Activated CD4-positive, alpha-beta memory T cell treated with anti-CD3 and anti-CD28 coated beads for 36 hours (primary cell): ENCODE measurements around the gene GPR78. TPM values are rescaled to one million over a fixed set of nuclear protein-coding genes. Genes with fewer than 3 reads are reported as not detected.
"Not testable (repeated sequence)": the region's sequence is repeated elsewhere in the genome, so short reads cannot be mapped to it uniquely, and the experiment has no call there.

ENCODE experiments used
- CTCF ChIA-PET: fragments of 350-600 bp; sonication (Branson Sonifier 250); formaldehyde crosslinking; loops from one replicate; lab custom pipeline; 2021; ENCODE audit warnings: antibody characterized with exemption, inconsistent platforms; lab: Charles Lee
- POLR2A ChIA-PET: fragments of 350-600 bp; sonication (Branson Sonifier 250); formaldehyde crosslinking; loops from one replicate; lab custom pipeline; 2021; ENCODE audit warnings: antibody characterized with exemption; lab: Charles Lee
- DNase-seq: peaks from one replicate; pipeline ENCODE4 v3.0.0-alpha.2; 2020
- H3K27ac Mint-ChIP-seq: one replicate; pipeline ENCODE4 v1.8.0; 2021; ENCODE audit warnings: mixed read lengths
- H3K27me3 Mint-ChIP-seq: one replicate; pipeline ENCODE4 v1.8.0; 2021; ENCODE audit warnings: mixed read lengths
- H3K36me3 Mint-ChIP-seq: one replicate; pipeline ENCODE4 v1.8.0; 2021; ENCODE audit warnings: mixed read lengths
- H3K4me1 Mint-ChIP-seq: one replicate; pipeline ENCODE4 v1.8.0; 2021; ENCODE audit warnings: low read depth, mixed read lengths
- H3K4me3 Mint-ChIP-seq: one replicate; pipeline ENCODE4 v1.8.0; 2021; ENCODE audit warnings: mild to moderate bottlenecking, mixed read lengths
- H3K9me3 Mint-ChIP-seq: one replicate; pipeline ENCODE4 v1.8.0; 2021; ENCODE audit warnings: mixed read lengths
- intact Hi-C: fragments of 100-400 bp; cut with micrococcal nuclease; formaldehyde crosslinking; loops from one replicate; pipeline ENCODE4 v1.15.1; 2023
- total RNA-seq, 2 experiments: library from RNA; stranded (reverse); gene quantifications; one replicate each; pipeline ENCODE4 v1.2.3, GENCODE V29; 2021

The GPR78 gene
- total RNA-seq, 2 experiments from 2014 or later: not detected

GRCh38 chr4:8559011-8559410 is 21.2 kb upstream of the GPR78 start:
- Mint-ChIP-seq H3K27me3 (no peaks in the 10 kb centered on the region), H3K4me3 (no peak overlapping the region), H3K27ac (no peak overlapping the region), H3K4me1 (no peaks in the 10 kb centered on the region), H3K9me3 (no peaks in the 10 kb centered on the region), H3K36me3 (no peaks in the 10 kb centered on the region)
- POLR2A ChIA-PET: no interaction called here
- intact Hi-C loops: no loop called here
- DNase-seq: no peak
- CTCF ChIA-PET: no interaction called here

GRCh38 chr4:8559524-8560264 is 20.5 kb upstream of the GPR78 start:
- Mint-ChIP-seq H3K9me3 (no peaks in the 10 kb centered on the region), H3K4me3 (no peak overlapping the region), H3K27ac (no peak overlapping the region), H3K4me1 (no peaks in the 10 kb centered on the region), H3K36me3 (no peaks in the 10 kb centered on the region), H3K27me3 (no peaks in the 10 kb centered on the region)
- intact Hi-C loops: no loop called here
- DNase-seq: no peak
- CTCF ChIA-PET: no interaction called here
- POLR2A ChIA-PET: no interaction called here

GRCh38 chr4:8560265-8561047 is 19.7 kb upstream of the GPR78 start:
- POLR2A ChIA-PET: no interaction called here
- intact Hi-C loops: no loop called here
- H3K4me1 Mint-ChIP-seq: no peaks in the 10 kb centered on the region
- H3K27ac Mint-ChIP-seq: no peak overlapping the region
- CTCF ChIA-PET: no interaction called here
- no peaks in the 10 kb centered on the region for H3K9me3 Mint-ChIP-seq
- H3K4me3 Mint-ChIP-seq: no peak overlapping the region
- DNase-seq: no peak
- H3K36me3 Mint-ChIP-seq: no peaks in the 10 kb centered on the region
- H3K27me3 Mint-ChIP-seq: no peaks in the 10 kb centered on the region

GRCh38 chr4:8564595-8564994 is 15.6 kb upstream of the GPR78 start:
- intact Hi-C loops: no loop called here
- no peaks in the 10 kb centered on the region for H3K9me3 Mint-ChIP-seq
- CTCF ChIA-PET: no interaction called here

GRCh38 chr4:8568068-8568668 is 12.0 kb upstream of the GPR78 start:
- H3K4me3 Mint-ChIP-seq: no peak overlapping the region
- H3K27ac Mint-ChIP-seq: no peak overlapping the region
- H3K36me3 Mint-ChIP-seq: no peaks in the 10 kb centered on the region
- no peaks in the 10 kb centered on the region for H3K9me3 Mint-ChIP-seq
- no peak for DNase-seq
- intact Hi-C loops: no loop called here
- no peaks in the 10 kb centered on the region for H3K4me1 Mint-ChIP-seq
- peaks cover 1% of the 10 kb centered on the region for H3K27me3 Mint-ChIP-seq
- ChIA-PET POLR2A (no interaction called here), CTCF (interaction anchor here (0.6 kb wide), 1 partner anchor 42 kb away, joined by 3 read pairs; no protein-coding TSS in a partner anchor)

More at GRCh38 chr4:8564595-8564994, 15.6 kb upstream of the GPR78 start:
- Mint-ChIP-seq H3K27ac (no peak overlapping the region), H3K4me3 (no peak overlapping the region), H3K4me1 (no peaks in the 10 kb centered on the region), H3K27me3 (peaks cover 1% of the 10 kb centered on the region), H3K36me3 (no peaks in the 10 kb centered on the region)
- POLR2A ChIA-PET: interaction anchor here (0.7 kb wide), 1 partner anchor 324 kb away, joined by 5 read pairs; no protein-coding TSS in a partner anchor
- DNase-seq: no peak

DNA sequence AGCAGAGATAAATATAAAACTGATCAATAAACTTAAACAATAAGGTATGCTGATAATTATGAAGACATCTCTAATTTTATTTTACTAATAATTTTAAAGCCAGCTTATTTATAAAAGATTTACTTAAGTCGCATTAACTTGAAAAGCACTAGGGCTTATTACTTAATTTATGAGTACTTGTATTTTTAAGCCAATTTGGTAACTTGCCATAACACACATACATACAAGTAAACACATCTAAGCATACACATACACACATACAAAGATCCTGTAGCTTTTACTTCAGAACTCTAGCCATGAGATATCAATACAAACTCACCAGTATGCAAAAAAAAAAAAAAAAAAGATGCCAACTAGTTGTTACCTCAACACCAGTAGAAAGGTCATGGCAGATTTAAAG is 10.0 kb upstream of the GPR78 start:
- Mint-ChIP-seq H3K36me3 (no peaks in the 10 kb centered on the region), H3K27me3 (peaks cover 1% of the 10 kb centered on the region), H3K4me1 (no peaks in the 10 kb centered on the region), H3K27ac (no peak overlapping the region), H3K9me3 (no peaks in the 10 kb centered on the region), H3K4me3 (no peak overlapping the region)
- intact Hi-C loops: no loop called here
- ChIA-PET CTCF (no interaction called here), POLR2A (no interaction called here)
- DNase-seq: no peak

- POLR2A ChIA-PET: no interaction called here
- Mint-ChIP-seq H3K4me1 (no peaks in the 10 kb centered on the region), H3K27ac (no peak overlapping the region), H3K27me3 (peaks cover 3% of the 10 kb centered on the region), H3K9me3 (no peaks in the 10 kb centered on the region), H3K4me3 (no peak overlapping the region), H3K36me3 (no peaks in the 10 kb centered on the region)
- intact Hi-C loops: no loop called here
- no peak for DNase-seq
- CTCF ChIA-PET: interaction anchor here (0.6 kb wide), 2 partner anchors 23 to 300 kb away, joined by 3 to 5 read pairs; no protein-coding TSS in a partner anchor
These were observed 8.2 kb upstream of the GPR78 start for GRCh38 chr4:8571702-8572685.

DNA sequence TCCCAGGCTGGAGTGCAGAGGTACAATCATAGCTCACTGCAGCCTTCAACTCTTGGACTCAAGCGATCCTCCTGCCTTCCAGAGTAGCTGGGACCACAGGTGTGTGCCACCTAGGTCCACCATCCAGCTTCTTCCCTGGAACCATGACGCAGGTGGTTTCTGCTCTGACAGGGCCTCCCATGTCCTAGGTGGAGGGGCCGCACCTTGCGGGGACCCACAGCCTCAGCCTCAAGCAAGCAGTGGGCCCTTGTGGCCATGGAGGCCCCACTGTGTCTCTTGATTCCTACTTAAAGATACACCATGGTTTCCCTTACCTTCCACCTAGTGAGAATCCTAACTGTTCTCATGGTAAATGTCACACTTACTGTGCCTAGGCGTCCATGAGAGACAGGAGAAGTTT is 6.9 kb upstream of the GPR78 start:
- no peak for DNase-seq
- H3K36me3 Mint-ChIP-seq: no peaks in the 10 kb centered on the region
- H3K4me3 Mint-ChIP-seq: no peak overlapping the region
- H3K27me3 Mint-ChIP-seq: peaks cover 4% of the 10 kb centered on the region
- POLR2A ChIA-PET: no interaction called here
- intact Hi-C loops: no loop called here
- H3K4me1 Mint-ChIP-seq: no peaks in the 10 kb centered on the region
- H3K27ac Mint-ChIP-seq: no peak overlapping the region
- CTCF ChIA-PET: no interaction called here
- no peaks in the 10 kb centered on the region for H3K9me3 Mint-ChIP-seq

- intact Hi-C loops: no loop called here
- ChIA-PET CTCF (no interaction called here), POLR2A (no interaction called here)
- Mint-ChIP-seq H3K4me3 (no peak overlapping the region), H3K4me1 (no peaks in the 10 kb centered on the region), H3K36me3 (no peaks in the 10 kb centered on the region), H3K9me3 (no peaks in the 10 kb centered on the region), H3K27me3 (peaks cover 9% of the 10 kb centered on the region), H3K27ac (no peak overlapping the region)
- no peak for DNase-seq
These were observed 5.3 kb upstream of the GPR78 start for GRCh38 chr4:8574796-8575370.

GRCh38 chr4:8575457-8575856 is 4.7 kb upstream of the GPR78 start:
- H3K4me3 Mint-ChIP-seq: no peak overlapping the region
- DNase-seq: no peak
- no peaks in the 10 kb centered on the region for H3K4me1 Mint-ChIP-seq
- POLR2A ChIA-PET: no interaction called here
- no peaks in the 10 kb centered on the region for H3K36me3 Mint-ChIP-seq
- CTCF ChIA-PET: no interaction called here
- H3K27ac Mint-ChIP-seq: no peak overlapping the region
- intact Hi-C loops: no loop called here
- H3K9me3 Mint-ChIP-seq: no peaks in the 10 kb centered on the region
- H3K27me3 Mint-ChIP-seq: peaks cover 9% of the 10 kb centered on the region

- H3K4me3 Mint-ChIP-seq, DNase-seq, intact Hi-C loops, CTCF ChIA-PET, H3K9me3 Mint-ChIP-seq, H3K4me1 Mint-ChIP-seq, H3K27me3 Mint-ChIP-seq, H3K27ac Mint-ChIP-seq, POLR2A ChIA-PET, H3K36me3 Mint-ChIP-seq: not testable (repeated sequence)
These were observed 3.6 kb upstream of the GPR78 start for GRCh38 chr4:8576591-8576990.
